Ovary (tissue), 9 donors: Measurements from ENCODE around the gene SUCLG1. TPM values are rescaled to one million over a fixed set of nuclear protein-coding genes. Genes with fewer than 3 reads are reported as not detected.
"Not testable (repeated sequence)": the region's sequence is repeated elsewhere in the genome, so short reads cannot be mapped to it uniquely, and the experiment has no call there.

Experiments used
- DNase-seq, 5 donors: peaks; one replicate each; pipeline ENCODE4 v3.0.0-alpha.2; 2019 to 2020
- H3K27ac ChIP-seq, 2 donors: fragments of 200-600 bp; one replicate each; pipeline versions ENCODE4 v1.5.1 to v1.8.0; 2019 to 2022
- H3K27me3 ChIP-seq: fragments of 200-600 bp; one replicate; pipeline ENCODE4 v1.8.0; 2022
- H3K36me3 ChIP-seq: fragments of 200-600 bp; sonication (generic); one replicate; pipeline ENCODE4 v1.5.1; 2019
- H3K4me1 ChIP-seq: one replicate; pipeline ENCODE4 v1.8.1; 2013; ENCODE audit warnings: mild to moderate bottlenecking, moderate library complexity; ENCODE audit not compliant: insufficient read depth
- H3K4me3 ChIP-seq: fragments of 200-600 bp; sonication (generic); one replicate; pipeline ENCODE4 v1.5.1; 2017
- H3K9me3 ChIP-seq, 2 donors: fragments of 200-600 bp in 1 of 2; sonication (generic) in 1 of 2; one replicate each; pipeline versions ENCODE4 v1.5.1 to v1.8.1; 2013 to 2019; ENCODE audit warnings: mild to moderate bottlenecking in 1 of 2, moderate library complexity in 1 of 2
- EP300 ChIP-seq: sonication (generic); formaldehyde crosslinking; IDR thresholded peaks from one replicate; pipeline ENCODE4 v1.6.1; 2017; ENCODE audit warnings: antibody characterized with exemption
- POLR2A ChIP-seq: fragments of 450-650 bp; IDR thresholded peaks from one replicate; pipeline ENCODE4 v1.6.1; 2017; ENCODE audit warnings: antibody characterized with exemption, mild to moderate bottlenecking, moderate library complexity
- WGBS, 3 donors: extraction: QIAGEN DNeasy Blood & Tissue Kit in 1 of 3; methylation state at CpG; one replicate each; pipeline versions ENCODE4 v1.1.5 to v1.1.7; 2013 to 2017; 5-methylcytosine and 5-hydroxymethylcytosine counted together
- intact Hi-C, 4 donors: fragments of 100-400 bp; cut with DNase I; formaldehyde crosslinking; loops; one replicate each; pipeline versions ENCODE4 v1.11.0 to v1.15.1; 2022 to 2023
- polyA plus RNA-seq, 2 donors: library from polyadenylated mRNA; stranded (reverse); fragments of 200-250 nt in 1 of 2; fragments of 350-450 nt in 1 of 2; fragmentation: Illumina TruSeq in 1 of 2; extraction: RNeasy Lipid Tissue Mini Kit (QIAGEN cat#74804) in 1 of 2; gene quantifications; one replicate each; pipeline ENCODE4 v1.2.3, GENCODE V29; 2013 to 2014
- total RNA-seq, 7 donors: library from RNA; depleted of rRNA in 2 of 7; stranded (reverse); fragments of >200 nt in 2 of 7; fragmentation: NEBNext Ultra II Directional in 3 of 7; extraction: Animal tissue kit (Norgen Biotek cat#: 25700) in 3 of 7; gene quantifications; one replicate each; pipeline versions ENCODE4 v1.1.0 to v1.2.4, GENCODE V29; 2016 to 2023
- TF ChIP-seq, protein P1 (sequence below), 3 donors: fragments of 450-650 bp in 2 of 3; fragments of 200-600 bp in 1 of 3; IDR thresholded peaks; one replicate each; pipeline versions ENCODE4 v1.5.1 to v1.8.0; 2016 to 2022; ENCODE audit warnings: antibody characterized with exemption in 3 of 3, mild to moderate bottlenecking in 1 of 3
- donor health status: DM: no; HTN: no; CAD: no; lungs with moderate emphysema.
- donor health status: DM: no; HTN: no; CAD: no.
- donor health status: Bipolar disorder and iron deficiency.
- donor health status: DM: yes; HTN: yes; CAD: no.
- donor health status: DM: no; HTN: no; CAD: no.
- donor health status: DM: yes; HTN: yes; CAD: no.

SUCLG1 gene
- total and polyA plus RNA-seq, 9 donors, result 33.4 to 111 (median 56.4) TPM

- TF ChIP-seq EP300, result no peak
- Histone ChIP-seq H3K4me1 (no peaks in the 10 kb centered on the region), H3K4me3 (no peak overlapping the region), H3K9me3 (no peaks in the 10 kb centered on the region), H3K27me3 (no peaks in the 10 kb centered on the region), H3K27ac (no peak overlapping the region), H3K36me3 (no peaks in the 10 kb centered on the region)
- 80 to 91% (median 84%) methylated on average over 6 of the region's 6 CpGs for WGBS, 3 donors
- intact Hi-C loops, result no loop called here
- DNase-seq, result no peak
These were observed 13.9 kb upstream of the SUCLG1 start for GRCh38 chr2:84472856-84473565.

- H3K36me3 ChIP-seq, H3K4me1 ChIP-seq, H3K4me3 ChIP-seq, H3K27me3 ChIP-seq, DNase-seq, H3K9me3 ChIP-seq, H3K27ac ChIP-seq, intact Hi-C loops: not testable (repeated sequence)
- WGBS, 3 donors, result 31 to 48% (median 45%) methylated on average over 2 of the region's 2 CpGs
These were observed 13.3 kb upstream of the SUCLG1 start for GRCh38 chr2:84472423-84472822.

DNA sequence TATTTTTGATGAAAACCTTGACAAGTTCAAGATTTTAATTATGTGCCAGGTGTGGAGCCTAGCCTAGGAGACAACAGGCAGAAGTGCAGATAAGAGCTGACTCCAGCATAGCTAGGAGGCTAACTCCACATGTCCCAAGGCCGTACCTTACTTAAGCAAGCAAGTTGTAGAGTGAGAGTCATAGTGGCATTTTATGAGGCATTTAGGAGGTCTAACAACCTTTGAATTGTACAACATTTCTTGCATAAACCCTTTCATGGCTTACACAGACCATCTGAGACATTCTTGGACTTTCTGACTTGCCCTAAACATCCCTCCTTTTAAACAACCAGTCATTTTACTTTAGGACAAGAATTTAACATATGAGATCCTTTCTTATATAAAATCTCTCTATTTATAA is 8.3 kb upstream of the SUCLG1 start:
- TF ChIP-seq EP300 (no peak), POLR2A (no peak)
- TF ChIP-seq, protein P1, sequence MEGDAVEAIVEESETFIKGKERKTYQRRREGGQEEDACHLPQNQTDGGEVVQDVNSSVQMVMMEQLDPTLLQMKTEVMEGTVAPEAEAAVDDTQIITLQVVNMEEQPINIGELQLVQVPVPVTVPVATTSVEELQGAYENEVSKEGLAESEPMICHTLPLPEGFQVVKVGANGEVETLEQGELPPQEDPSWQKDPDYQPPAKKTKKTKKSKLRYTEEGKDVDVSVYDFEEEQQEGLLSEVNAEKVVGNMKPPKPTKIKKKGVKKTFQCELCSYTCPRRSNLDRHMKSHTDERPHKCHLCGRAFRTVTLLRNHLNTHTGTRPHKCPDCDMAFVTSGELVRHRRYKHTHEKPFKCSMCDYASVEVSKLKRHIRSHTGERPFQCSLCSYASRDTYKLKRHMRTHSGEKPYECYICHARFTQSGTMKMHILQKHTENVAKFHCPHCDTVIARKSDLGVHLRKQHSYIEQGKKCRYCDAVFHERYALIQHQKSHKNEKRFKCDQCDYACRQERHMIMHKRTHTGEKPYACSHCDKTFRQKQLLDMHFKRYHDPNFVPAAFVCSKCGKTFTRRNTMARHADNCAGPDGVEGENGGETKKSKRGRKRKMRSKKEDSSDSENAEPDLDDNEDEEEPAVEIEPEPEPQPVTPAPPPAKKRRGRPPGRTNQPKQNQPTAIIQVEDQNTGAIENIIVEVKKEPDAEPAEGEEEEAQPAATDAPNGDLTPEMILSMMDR (IDR thresholded peaks at IDR 0.05), result no peak
- WGBS, 3 donors, result 83 to 93% (median 91%) methylated on average over 1 of the region's 1 CpG

GRCh38 chr2:84461310-84461709 is 2.2 kb upstream of the SUCLG1 start:
- H3K4me3 ChIP-seq, result no peak overlapping the region
- 96 to 97% (median 97%) methylated on average over 3 of the region's 3 CpGs for WGBS, 3 donors
- no peak for DNase-seq
- H3K27ac ChIP-seq, result no peak overlapping the region
- intact Hi-C loops, result no loop called here
- H3K4me1 ChIP-seq, result peaks cover 5% of the 10 kb centered on the region
- no peak for TF ChIP-seq EP300
- TF ChIP-seq, protein P1 (IDR thresholded peaks at IDR 0.05), result no peak
- TF ChIP-seq POLR2A, result no peak
- H3K9me3 ChIP-seq, result no peaks in the 10 kb centered on the region
- H3K36me3 ChIP-seq, result no peaks in the 10 kb centered on the region
- no peaks in the 10 kb centered on the region for H3K27me3 ChIP-seq

More for the DNA sequence above, 8.3 kb upstream of the SUCLG1 start:
- Histone ChIP-seq H3K4me3 (no peak overlapping the region), H3K9me3 (no peaks in the 10 kb centered on the region), H3K36me3 (no peaks in the 10 kb centered on the region), H3K4me1 (no peaks in the 10 kb centered on the region), H3K27ac (no peak overlapping the region), H3K27me3 (no peaks in the 10 kb centered on the region)
- no peak for DNase-seq
- intact Hi-C loops, result no loop called here

- Histone ChIP-seq H3K36me3 (no peaks in the 10 kb centered on the region), H3K4me1 (peaks cover 5% of the 10 kb centered on the region), H3K27ac (no peak overlapping the region), H3K4me3 (no peak overlapping the region), H3K27me3 (no peaks in the 10 kb centered on the region), H3K9me3 (no peaks in the 10 kb centered on the region)
- no peak for TF ChIP-seq EP300
- TF ChIP-seq, protein P1 (IDR thresholded peaks at IDR 0.05), result no peak
- no peak for TF ChIP-seq POLR2A
- WGBS, 3 donors, result 91 to 98% (median 96%) methylated on average over 2 of the region's 2 CpGs
- DNase-seq, result no peak
- intact Hi-C loops, result no loop called here
These were observed 1.6 kb upstream of the SUCLG1 start for GRCh38 chr2:84460670-84461069.
